Testis (tissue), 2 donors: ENCODE measurements around the gene ADPRHL1.

Source experiments
- POLR2A ChIP-seq: fragments of 450-650 bp; IDR thresholded peaks from one replicate; pipeline ENCODE4 v1.6.1; 2017; ENCODE audit warnings: antibody characterized with exemption, mild to moderate bottlenecking, moderate library complexity
- TF ChIP-seq, protein P1 (sequence below), 3 experiments: fragments of 450-650 bp in 2 of 3; fragments of 200-600 bp in 1 of 3; sonication (generic) in 1 of 3; IDR thresholded peaks; one replicate each; pipeline ENCODE4 v1.5.1; 2016 to 2019; ENCODE audit warnings: antibody characterized with exemption in 3 of 3, mild to moderate bottlenecking in 2 of 3, moderate library complexity in 1 of 3

DNA sequence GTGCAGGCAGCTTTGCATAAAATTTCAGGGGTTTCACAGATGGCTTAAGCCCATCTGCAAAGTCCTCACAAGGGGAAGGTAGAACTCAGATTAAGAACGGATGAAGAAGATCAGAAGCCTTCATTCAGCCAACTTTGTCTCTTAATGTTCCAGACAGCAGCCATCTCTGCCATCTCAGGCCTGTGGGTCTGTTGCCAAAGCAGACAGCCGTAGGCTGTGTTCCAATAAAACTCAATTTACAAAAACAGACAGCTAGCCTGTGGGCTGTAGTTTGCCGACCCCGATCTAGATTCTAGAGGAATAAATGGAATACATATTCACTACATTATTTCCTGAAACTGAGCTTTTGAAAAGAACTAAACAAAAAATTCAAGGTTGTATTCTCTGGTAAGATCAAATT, 33.4 kb upstream of the ADPRHL1 start:
- TF ChIP-seq, protein P1, sequence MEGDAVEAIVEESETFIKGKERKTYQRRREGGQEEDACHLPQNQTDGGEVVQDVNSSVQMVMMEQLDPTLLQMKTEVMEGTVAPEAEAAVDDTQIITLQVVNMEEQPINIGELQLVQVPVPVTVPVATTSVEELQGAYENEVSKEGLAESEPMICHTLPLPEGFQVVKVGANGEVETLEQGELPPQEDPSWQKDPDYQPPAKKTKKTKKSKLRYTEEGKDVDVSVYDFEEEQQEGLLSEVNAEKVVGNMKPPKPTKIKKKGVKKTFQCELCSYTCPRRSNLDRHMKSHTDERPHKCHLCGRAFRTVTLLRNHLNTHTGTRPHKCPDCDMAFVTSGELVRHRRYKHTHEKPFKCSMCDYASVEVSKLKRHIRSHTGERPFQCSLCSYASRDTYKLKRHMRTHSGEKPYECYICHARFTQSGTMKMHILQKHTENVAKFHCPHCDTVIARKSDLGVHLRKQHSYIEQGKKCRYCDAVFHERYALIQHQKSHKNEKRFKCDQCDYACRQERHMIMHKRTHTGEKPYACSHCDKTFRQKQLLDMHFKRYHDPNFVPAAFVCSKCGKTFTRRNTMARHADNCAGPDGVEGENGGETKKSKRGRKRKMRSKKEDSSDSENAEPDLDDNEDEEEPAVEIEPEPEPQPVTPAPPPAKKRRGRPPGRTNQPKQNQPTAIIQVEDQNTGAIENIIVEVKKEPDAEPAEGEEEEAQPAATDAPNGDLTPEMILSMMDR (IDR thresholded peaks at IDR 0.05) = no peak
- TF ChIP-seq POLR2A = no peak
